Lung (tissue), 12 donors: ENCODE measurements around the gene ACTRT2. TPM values are rescaled to one million over a fixed set of nuclear protein-coding genes. Genes with fewer than 3 reads are reported as not detected.

Source experiments
- ATAC-seq: fragments of 200-7000 bp; cut with Tn5 transposase; one replicate; pipeline ENCODE4 v1.9.1; 2020; ENCODE audit warnings: moderate number of reproducible peaks; ENCODE audit not compliant: insufficient read depth, low FRiP score
- DNase-seq, 3 donors: peaks; one replicate each; pipeline ENCODE4 v3.0.0-alpha.2; 2013 to 2017
- H3K27ac ChIP-seq, 2 donors: one replicate each; pipeline ENCODE4 v1.5.1; 2013; ENCODE audit warnings: mild to moderate bottlenecking in 2 of 2, moderate library complexity in 2 of 2, control low read depth in 1 of 2, inconsistent platforms in 1 of 2, low read depth in 1 of 2, low read length in 1 of 2
- H3K27me3 ChIP-seq, 3 donors: one replicate each; pipeline ENCODE4 v1.5.1; 2013; ENCODE audit warnings: low read length in 2 of 3; ENCODE audit not compliant: control insufficient read depth in 3 of 3, insufficient read depth in 3 of 3
- H3K36me3 ChIP-seq, 4 donors: one replicate each; pipeline ENCODE4 v1.5.1; 2013; ENCODE audit warnings: low read length in 4 of 4, mild to moderate bottlenecking in 1 of 4, moderate library complexity in 1 of 4; ENCODE audit not compliant: control insufficient read depth in 4 of 4, insufficient read depth in 4 of 4
- H3K4me1 ChIP-seq, 5 donors: one replicate each; pipeline ENCODE4 v1.5.1; 2013; ENCODE audit warnings: low read length in 5 of 5, mild to moderate bottlenecking in 2 of 5, moderate library complexity in 1 of 5; ENCODE audit not compliant: control insufficient read depth in 5 of 5, insufficient read depth in 5 of 5
- H3K4me3 ChIP-seq: one replicate; pipeline ENCODE4 v1.5.1; 2013; ENCODE audit warnings: mild to moderate bottlenecking, control low read depth, moderate library complexity
- H3K9ac ChIP-seq, 2 donors: one replicate each; pipeline ENCODE4 v1.5.1; 2013; ENCODE audit warnings: low read length in 2 of 2, control low read depth in 1 of 2; ENCODE audit not compliant: insufficient read depth in 1 of 2
- H3K9me3 ChIP-seq, 4 donors: one replicate each; pipeline ENCODE4 v1.5.1; 2013; ENCODE audit warnings: low read length in 3 of 4, mild to moderate bottlenecking in 1 of 4, moderate library complexity in 1 of 4; ENCODE audit not compliant: control insufficient read depth in 4 of 4, insufficient read depth in 3 of 4
- CTCF ChIP-seq: IDR thresholded peaks from 2 replicates; pipeline ENCODE4 v1.5.1; 2012; ENCODE audit warnings: mild to moderate bottlenecking; ENCODE audit errors: control extremely low read depth, extremely low read depth
- WGBS, 2 donors: extraction: QIAGEN DNeasy Blood & Tissue Kit; methylation state at CpG; one replicate each; pipeline ENCODE4 v1.1.7; 2013; 5-methylcytosine and 5-hydroxymethylcytosine counted together
- polyA plus RNA-seq, 2 donors: library from polyadenylated mRNA; stranded (reverse); fragments of 200-250 nt; gene quantifications; one replicate each; pipeline ENCODE4 v1.2.1, GENCODE V29; 2013
- total RNA-seq, 2 donors: library from RNA; depleted of rRNA in 1 of 2; stranded (reverse); fragments of >200 nt in 1 of 2; gene quantifications; one replicate each; pipeline ENCODE4 v1.2.1, GENCODE V29; 2014 to 2021
- donor health status: control.
- donor health status: control.
- donor health status: Bipolar disorder and iron deficiency.
- donor health status: healthy.
- donor health status: DM: yes; HTN: yes; CAD: no.

ACTRT2 gene
- total and polyA plus RNA-seq, 4 donors, result not detected

GRCh38 chr1:3062616-3063378 is 41.5 kb downstream of the ACTRT2 start:
- H3K9me3 ChIP-seq, result peaks cover 0 to 5% (median 0%) of the 10 kb centered on the region in 4 donors
- H3K4me3 ChIP-seq, result no peak overlapping the region
- H3K36me3 ChIP-seq, result no peaks in the 10 kb centered on the region
- TF ChIP-seq CTCF, result no peak
- peaks cover 5 to 56% (median 52%) of the 10 kb centered on the region in 3 donors for H3K27me3 ChIP-seq
- no peak for ATAC-seq
- H3K9ac ChIP-seq, result no peak overlapping the region
- no peak for DNase-seq
- H3K27ac ChIP-seq, result no peak overlapping the region
- H3K4me1 ChIP-seq, result peaks cover 0 to 10% (median 0%) of the 10 kb centered on the region in 5 donors
- WGBS, 2 donors, result 56 to 68% methylated on average over 50 of the region's 50 CpGs

DNA sequence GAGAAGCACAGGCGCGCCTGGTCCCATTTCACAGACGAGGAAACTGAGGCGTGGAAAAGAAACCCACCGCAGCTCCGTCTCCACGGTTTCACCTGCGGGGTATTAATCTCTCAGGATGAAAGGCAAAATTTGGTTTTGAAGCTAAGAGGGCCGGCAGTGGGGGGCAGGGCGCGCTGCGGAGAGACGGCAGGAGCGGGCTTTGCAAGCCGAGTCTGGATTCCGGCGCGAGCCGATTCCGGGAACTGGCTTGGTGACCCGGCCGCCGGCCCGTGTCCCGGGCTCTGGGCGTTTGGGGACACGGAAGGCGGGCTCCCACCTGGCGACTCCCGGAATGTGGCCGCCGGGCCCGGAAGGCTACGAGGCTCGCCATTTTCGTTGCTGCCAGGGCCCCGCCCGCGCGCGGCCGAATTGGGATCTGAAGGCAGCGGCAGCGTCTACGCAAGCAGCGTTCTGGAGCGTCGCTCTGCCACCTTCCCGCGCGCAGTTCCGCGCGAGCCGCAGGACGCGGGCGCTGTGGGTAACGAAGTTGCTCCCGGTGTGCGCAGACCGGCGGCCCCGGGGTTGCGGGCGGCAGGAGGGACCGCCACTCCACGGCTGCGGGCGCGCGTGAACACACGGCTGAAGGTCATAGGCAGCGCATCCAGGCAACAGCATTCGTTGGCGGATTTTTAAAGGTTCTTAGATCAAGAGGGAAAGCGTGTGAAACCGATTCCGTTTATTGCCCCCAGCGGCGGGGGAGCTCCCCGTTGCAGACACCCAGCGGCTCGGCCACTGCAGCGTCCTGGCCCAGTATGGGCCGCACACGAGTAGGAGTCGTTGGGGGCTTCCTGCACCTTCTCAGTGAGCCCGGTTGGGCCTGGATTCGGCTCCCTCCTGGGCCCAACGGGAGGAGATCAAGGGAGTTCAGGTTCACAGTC is 42.4 kb downstream of the ACTRT2 start:
- peaks cover 5 to 51% (median 48%) of the 10 kb centered on the region in 3 donors for H3K27me3 ChIP-seq
- H3K4me3 ChIP-seq, result no peak overlapping the region
- H3K27ac ChIP-seq, result no peak overlapping the region
- TF ChIP-seq CTCF, result no peak
- H3K4me1 ChIP-seq, result peaks cover 0 to 14% (median 0%) of the 10 kb centered on the region in 5 donors
- DNase-seq, result no peak
- H3K9ac ChIP-seq, result no peak overlapping the region
- no peaks in the 10 kb centered on the region for H3K36me3 ChIP-seq
- ATAC-seq, result no peak
- H3K9me3 ChIP-seq, result no peaks in the 10 kb centered on the region
- WGBS, 2 donors, result 66 to 77% methylated on average over 91 of the region's 91 CpGs

DNA sequence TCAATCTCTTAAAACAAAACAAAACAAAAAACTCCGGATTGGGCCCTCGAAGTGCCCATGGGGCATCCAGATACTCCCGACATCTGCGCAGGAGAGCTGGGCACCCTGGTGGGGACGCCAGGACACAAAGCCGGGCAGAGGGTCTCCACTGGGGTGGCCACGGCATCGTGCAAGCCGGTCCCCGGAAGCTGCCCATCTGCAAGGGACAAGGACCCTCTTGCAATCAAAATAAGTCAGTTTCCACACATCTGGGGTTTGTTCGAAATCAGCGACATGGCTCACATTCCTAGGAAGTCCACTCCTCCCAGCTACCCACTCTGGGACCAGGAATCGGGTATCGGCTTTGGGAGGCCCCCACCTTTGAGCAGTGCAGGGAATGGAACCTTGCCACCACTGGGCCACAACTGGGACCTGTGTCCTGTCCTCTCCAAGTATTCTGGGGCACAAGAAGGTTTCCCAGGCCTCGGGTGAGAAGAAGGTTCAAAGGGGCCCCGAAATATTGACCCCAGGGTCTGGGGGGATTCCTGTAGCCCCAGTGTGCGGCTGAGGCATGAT is 43.1 kb downstream of the ACTRT2 start:
- H3K27ac ChIP-seq, result no peak overlapping the region
- H3K4me3 ChIP-seq, result no peak overlapping the region
- peaks cover 5 to 49% (median 48%) of the 10 kb centered on the region in 3 donors for H3K27me3 ChIP-seq

More for the DNA sequence above, 43.1 kb downstream of the ACTRT2 start:
- H3K9me3 ChIP-seq, result no peaks in the 10 kb centered on the region
- WGBS, 2 donors, result 69 to 80% methylated on average over 17 of the region's 17 CpGs
- DNase-seq (no peak), ATAC-seq (no peak)
- H3K9ac ChIP-seq, result no peak overlapping the region
- H3K4me1 ChIP-seq, result peaks cover 0 to 18% (median 0%) of the 10 kb centered on the region in 5 donors
- H3K36me3 ChIP-seq, result no peaks in the 10 kb centered on the region
- no peak for TF ChIP-seq CTCF
